Heart left ventricle (tissue), 13 donors: Measurements from ENCODE around the gene GABRR3.

Experiments used
- POLR2A ChIP-seq, 2 donors: fragments of 450-650 bp; IDR thresholded peaks; one replicate each; pipeline ENCODE4 v1.6.1; 2017; ENCODE audit warnings: antibody characterized with exemption in 2 of 2, mild to moderate bottlenecking in 2 of 2, moderate library complexity in 2 of 2
- TF ChIP-seq, protein P1 (sequence below), 12 donors: fragments of 200-600 bp; sonication (generic) in 4 of 12; IDR thresholded peaks; one replicate each; pipeline versions ENCODE4 v1.5.0 to v1.8.0; 2018 to 2022; ENCODE audit warnings: antibody characterized with exemption in 12 of 12, mild to moderate bottlenecking in 5 of 12
- donor health status: ischemic (EF 13 %, LVEDD 7.1; RV severe dilation, severe dysfunction).
- donor health status: DM: no; HTN: yes; CAD: no.
- donor health status: DM: no; HTN: no; CAD: no.
- donor health status: ischemic (EF 25% LVEDD 6.9; RV normal size, moderate dysfunction).
- donor health status: ischemic (EF 25% LVEDD 5.7; RV mildly dilated, moderate dysfunction).
- donor health status: ischemic (EF 35%, LVEDD 5.7; RV mildly dilated, moderate dysfunction).
- donor health status: nonischemic (EF 11% LVEDD 7.7; RV severe dilation, severe dysfunction).
- donor health status: DM: yes; HTN: yes; CAD: no.
- donor health status: PGD.
- donor health status: ischemic (EF 29% LVEDD 5.4; RV normal size, mild dysfunction).
- donor health status: nonischemic (EF 23%, LVEDD 6.1; RV moderate dilation, normal function).

DNA sequence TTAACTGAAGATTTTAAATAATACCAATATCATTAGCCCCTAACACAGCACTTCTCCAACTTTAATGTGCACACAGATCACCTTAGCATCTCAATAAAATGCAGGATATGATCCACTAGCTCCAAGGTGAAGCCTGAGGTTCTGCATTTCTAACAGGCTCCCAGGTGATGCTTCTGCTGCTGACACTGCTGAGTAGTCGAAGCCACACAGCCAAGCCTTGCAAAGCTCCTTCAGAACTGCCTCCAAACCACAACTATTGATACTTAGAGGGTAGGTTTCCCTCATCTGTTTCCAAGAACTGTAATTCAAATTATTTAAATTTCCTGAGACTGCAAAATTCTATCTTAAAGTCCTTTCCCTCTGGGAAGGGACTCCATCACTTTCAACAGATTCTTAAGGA lies 66.7 kb downstream of the GABRR3 start:
- no peak for TF ChIP-seq POLR2A (IDR thresholded peaks at IDR 0.05)
- TF ChIP-seq, protein P1, sequence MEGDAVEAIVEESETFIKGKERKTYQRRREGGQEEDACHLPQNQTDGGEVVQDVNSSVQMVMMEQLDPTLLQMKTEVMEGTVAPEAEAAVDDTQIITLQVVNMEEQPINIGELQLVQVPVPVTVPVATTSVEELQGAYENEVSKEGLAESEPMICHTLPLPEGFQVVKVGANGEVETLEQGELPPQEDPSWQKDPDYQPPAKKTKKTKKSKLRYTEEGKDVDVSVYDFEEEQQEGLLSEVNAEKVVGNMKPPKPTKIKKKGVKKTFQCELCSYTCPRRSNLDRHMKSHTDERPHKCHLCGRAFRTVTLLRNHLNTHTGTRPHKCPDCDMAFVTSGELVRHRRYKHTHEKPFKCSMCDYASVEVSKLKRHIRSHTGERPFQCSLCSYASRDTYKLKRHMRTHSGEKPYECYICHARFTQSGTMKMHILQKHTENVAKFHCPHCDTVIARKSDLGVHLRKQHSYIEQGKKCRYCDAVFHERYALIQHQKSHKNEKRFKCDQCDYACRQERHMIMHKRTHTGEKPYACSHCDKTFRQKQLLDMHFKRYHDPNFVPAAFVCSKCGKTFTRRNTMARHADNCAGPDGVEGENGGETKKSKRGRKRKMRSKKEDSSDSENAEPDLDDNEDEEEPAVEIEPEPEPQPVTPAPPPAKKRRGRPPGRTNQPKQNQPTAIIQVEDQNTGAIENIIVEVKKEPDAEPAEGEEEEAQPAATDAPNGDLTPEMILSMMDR (IDR thresholded peaks at IDR 0.05): no peak
